Measurements from ENCODE around the gene PRKG1. TPM values are rescaled to one million over a fixed set of nuclear protein-coding genes. Genes with fewer than 3 reads are reported as not detected.

Gene PRKG1
- polyA plus RNA-seq, 1 donor (not counting 4 experiments of a cell fraction or from before 2014, with no cell fraction given): 0.24 TPM

GRCh38 chr10:51838471-51838870 lies 764.2 kb downstream of the PRKG1 start:
- no peak overlapping the region for H3K4me3 ChIP-seq (ENCODE audit: control insufficient read depth in 2 of 3, extremely low read depth in 1 of 3, insufficient read depth in 2 of 3, low read depth in 1 of 3, low read length in 3 of 3)
- TF ChIP-seq CTCF (optimal IDR thresholded peaks at IDR 0.05 in 1 of 3, IDR thresholded peaks at IDR 0.05 in 1 of 3, conservative IDR thresholded peaks at IDR 0.05 in 1 of 3; ENCODE audit: extremely low read depth in 1 of 3, insufficient read depth in 2 of 3, low read length in 3 of 3): no peak
- TF ChIP-seq EZH2 (IDR thresholded peaks at IDR 0.05; ENCODE audit: low read length): no peak
- H4K20me1 ChIP-seq (ENCODE audit: control insufficient read depth, extremely low read depth, insufficient read depth, low read length): no peaks in the 10 kb centered on the region
- H3K9ac ChIP-seq (ENCODE audit: control insufficient read depth, extremely low read depth, insufficient read depth, low read length): no peak overlapping the region
- no peaks in the 10 kb centered on the region for H3K36me3 ChIP-seq (ENCODE audit: control insufficient read depth in 2 of 2, extremely low read depth in 1 of 2, insufficient read depth in 2 of 2, low read length in 2 of 2)
- no peak overlapping the region for H3K4me2 ChIP-seq (ENCODE audit: control insufficient read depth, extremely low read depth, insufficient read depth, low read depth, low read length)
- H3K4me1 ChIP-seq (ENCODE audit: control insufficient read depth, extremely low read depth, insufficient read depth, low read length): no peaks in the 10 kb centered on the region
- H3K27me3 ChIP-seq (ENCODE audit: control insufficient read depth, extremely low read depth, insufficient read depth, low read length): no peaks in the 10 kb centered on the region
- no peaks in the 10 kb centered on the region for H3K79me2 ChIP-seq (ENCODE audit: control insufficient read depth, insufficient read depth, low read length)
- no peak overlapping the region for H2AFZ ChIP-seq (ENCODE audit: control insufficient read depth, low read length)
- dilution Hi-C loops (cut with MboI; ENCODE audit: extremely low pct_ligation_motif_present, low sequenced_read_pairs): no loop called here
- no peak for DNase-seq (ENCODE audit: low read depth, low spot score)
- no peak for FAIRE-seq
- H3K27ac ChIP-seq (ENCODE audit: control insufficient read depth, insufficient read depth, low read length): no peak overlapping the region
- no peaks in the 10 kb centered on the region for H3K9me1 ChIP-seq (ENCODE audit: control insufficient read depth, extremely low read depth, insufficient read depth, low read length)
- no peaks in the 10 kb centered on the region for H3K9me3 ChIP-seq (ENCODE audit: control insufficient read depth, low read depth, low read length)

GRCh38 chr10:51843966-51844365 lies 769.7 kb downstream of the PRKG1 start:
- dilution Hi-C loops (cut with MboI; ENCODE audit: extremely low pct_ligation_motif_present, low sequenced_read_pairs): no loop called here
- no peak for FAIRE-seq

More at GRCh38 chr10:51843966-51844365, 769.7 kb downstream of the PRKG1 start:
- H3K4me3 ChIP-seq (ENCODE audit: control insufficient read depth in 2 of 3, extremely low read depth in 1 of 3, insufficient read depth in 2 of 3, low read depth in 1 of 3, low read length in 3 of 3): no peak overlapping the region
- no peaks in the 10 kb centered on the region for H3K4me1 ChIP-seq (ENCODE audit: control insufficient read depth, extremely low read depth, insufficient read depth, low read length)
- TF ChIP-seq CTCF (optimal IDR thresholded peaks at IDR 0.05 in 1 of 3, IDR thresholded peaks at IDR 0.05 in 1 of 3, conservative IDR thresholded peaks at IDR 0.05 in 1 of 3; ENCODE audit: extremely low read depth in 1 of 3, insufficient read depth in 2 of 3, low read length in 3 of 3) (no peak), EZH2 (IDR thresholded peaks at IDR 0.05; ENCODE audit: low read length) (no peak)
- H3K9me3 ChIP-seq (ENCODE audit: control insufficient read depth, low read depth, low read length): no peaks in the 10 kb centered on the region
- H3K4me2 ChIP-seq (ENCODE audit: control insufficient read depth, extremely low read depth, insufficient read depth, low read depth, low read length): no peak overlapping the region
- H3K27ac ChIP-seq (ENCODE audit: control insufficient read depth, insufficient read depth, low read length): no peak overlapping the region
- no peaks in the 10 kb centered on the region for H3K9me1 ChIP-seq (ENCODE audit: control insufficient read depth, extremely low read depth, insufficient read depth, low read length)
- no peak overlapping the region for H2AFZ ChIP-seq (ENCODE audit: control insufficient read depth, low read length)
- H3K27me3 ChIP-seq (ENCODE audit: control insufficient read depth, extremely low read depth, insufficient read depth, low read length): no peaks in the 10 kb centered on the region
- no peak overlapping the region for H3K9ac ChIP-seq (ENCODE audit: control insufficient read depth, extremely low read depth, insufficient read depth, low read length)
- no peaks in the 10 kb centered on the region for H4K20me1 ChIP-seq (ENCODE audit: control insufficient read depth, extremely low read depth, insufficient read depth, low read length)
- no peak for DNase-seq (ENCODE audit: low read depth, low spot score)
- no peaks in the 10 kb centered on the region for H3K36me3 ChIP-seq (ENCODE audit: control insufficient read depth in 2 of 2, extremely low read depth in 1 of 2, insufficient read depth in 2 of 2, low read length in 2 of 2)
- H3K79me2 ChIP-seq (ENCODE audit: control insufficient read depth, insufficient read depth, low read length): no peaks in the 10 kb centered on the region

Measured in keratinocyte (primary cell).